GM21528 (cell line): ENCODE data around the gene GDPD5.

ENCODE experiments used
- ATAC-seq: cut with Tn5 transposase; IDR thresholded peaks from one replicate; pipeline ENCODE4 v1.9.1; 2021; ENCODE audit warnings: mild to moderate bottlenecking, moderate library complexity; ENCODE audit not compliant: unreplicated experiment, low FRiP score

Gene GDPD5

DNA sequence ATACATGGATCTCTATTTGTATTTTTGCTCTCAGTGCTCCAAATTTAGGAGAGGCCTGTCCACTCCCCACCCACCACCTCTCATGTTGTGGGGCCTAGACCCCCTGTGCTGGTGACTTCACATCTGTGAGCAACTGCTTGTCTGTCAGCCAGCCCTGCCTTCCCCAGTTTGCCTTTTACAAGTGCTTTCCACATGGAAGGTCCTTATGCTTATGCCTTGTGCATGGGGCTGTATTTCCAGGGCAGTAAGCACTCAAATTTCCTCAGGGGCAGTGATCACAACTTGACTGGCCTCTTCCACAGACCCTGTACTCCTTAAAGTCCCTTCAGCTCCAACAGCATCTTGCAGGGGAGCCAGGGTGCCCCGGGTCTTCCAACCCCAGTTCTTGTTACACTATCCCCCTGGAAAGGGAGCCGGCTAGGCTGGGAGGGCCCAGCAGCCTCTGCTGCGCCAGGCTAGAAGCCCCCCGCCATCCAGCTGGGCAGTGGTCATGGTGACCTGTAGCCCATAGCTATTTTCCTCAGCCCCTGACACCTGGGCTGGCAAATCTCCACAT is 29.9 kb downstream of the GDPD5 start:
- no peak for ATAC-seq

DNA sequence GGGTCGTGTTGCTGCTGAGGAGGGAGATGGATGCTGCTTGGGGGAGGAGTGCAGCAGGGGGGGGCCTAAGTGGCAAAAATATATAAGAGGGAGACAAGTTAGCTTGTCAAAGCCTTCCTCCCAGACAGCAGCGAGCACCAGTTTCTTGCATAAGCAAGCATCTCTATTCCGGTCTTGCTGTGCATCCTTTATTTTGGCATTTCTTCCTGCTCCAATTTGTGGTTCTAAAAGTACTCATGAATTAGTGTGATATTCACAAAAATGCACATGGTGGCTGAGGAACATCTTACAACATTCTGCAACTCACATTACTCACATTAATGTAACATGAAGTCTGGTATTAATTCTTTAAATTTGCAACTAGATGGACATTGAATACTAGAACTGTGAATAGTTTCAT is 32.1 kb downstream of the GDPD5 start:
- no peak for ATAC-seq

DNA sequence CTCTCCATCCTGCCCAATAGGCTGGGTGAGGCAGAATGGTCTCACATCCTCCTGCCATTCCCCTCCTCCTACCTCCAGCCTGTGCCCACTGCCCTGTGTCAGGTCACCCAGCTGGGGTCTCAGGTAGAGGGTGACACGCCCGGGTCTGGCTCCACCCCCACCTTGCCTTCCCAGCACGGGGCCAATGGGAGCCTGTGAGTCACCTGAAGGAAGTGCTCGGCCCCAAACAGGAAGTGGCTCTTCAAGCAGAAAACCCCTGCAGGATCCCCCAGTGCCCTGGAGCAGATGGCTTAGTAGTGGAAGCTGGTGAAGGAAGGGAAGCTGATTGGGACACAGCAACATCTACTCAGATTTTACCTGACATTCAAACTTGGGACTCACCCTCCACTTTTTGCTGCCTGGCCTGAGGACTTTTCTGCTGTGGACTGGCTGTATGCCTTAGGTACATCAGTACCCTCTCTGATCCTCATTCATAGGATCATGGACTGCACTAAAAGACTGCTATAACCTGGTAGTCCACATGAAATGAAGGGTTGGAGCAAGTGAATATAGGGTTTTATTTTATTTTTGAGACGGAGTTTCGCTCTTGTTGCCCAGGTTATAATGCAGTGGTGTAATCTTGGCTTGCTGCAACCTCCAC is 33.4 kb downstream of the GDPD5 start:
- no peak for ATAC-seq

DNA sequence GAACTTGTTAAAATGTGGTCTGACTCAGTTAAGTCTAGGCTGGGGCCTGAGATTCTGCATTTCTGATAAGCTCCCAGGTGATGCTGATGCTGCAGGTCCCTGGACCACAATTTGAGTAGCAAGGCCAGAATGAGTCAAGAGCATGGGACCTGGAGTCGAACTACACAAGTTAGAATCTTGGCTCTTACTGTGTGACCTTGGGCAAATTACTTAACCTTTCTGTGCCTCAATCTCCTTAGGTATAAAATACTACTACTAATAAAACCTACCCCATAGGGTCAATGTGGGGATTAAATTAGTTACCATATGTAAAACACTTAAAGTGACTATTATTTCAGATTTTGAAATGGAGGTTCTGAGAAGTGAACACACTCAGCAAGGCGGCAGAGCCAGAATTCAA is 34.3 kb downstream of the GDPD5 start:
- no peak for ATAC-seq

DNA sequence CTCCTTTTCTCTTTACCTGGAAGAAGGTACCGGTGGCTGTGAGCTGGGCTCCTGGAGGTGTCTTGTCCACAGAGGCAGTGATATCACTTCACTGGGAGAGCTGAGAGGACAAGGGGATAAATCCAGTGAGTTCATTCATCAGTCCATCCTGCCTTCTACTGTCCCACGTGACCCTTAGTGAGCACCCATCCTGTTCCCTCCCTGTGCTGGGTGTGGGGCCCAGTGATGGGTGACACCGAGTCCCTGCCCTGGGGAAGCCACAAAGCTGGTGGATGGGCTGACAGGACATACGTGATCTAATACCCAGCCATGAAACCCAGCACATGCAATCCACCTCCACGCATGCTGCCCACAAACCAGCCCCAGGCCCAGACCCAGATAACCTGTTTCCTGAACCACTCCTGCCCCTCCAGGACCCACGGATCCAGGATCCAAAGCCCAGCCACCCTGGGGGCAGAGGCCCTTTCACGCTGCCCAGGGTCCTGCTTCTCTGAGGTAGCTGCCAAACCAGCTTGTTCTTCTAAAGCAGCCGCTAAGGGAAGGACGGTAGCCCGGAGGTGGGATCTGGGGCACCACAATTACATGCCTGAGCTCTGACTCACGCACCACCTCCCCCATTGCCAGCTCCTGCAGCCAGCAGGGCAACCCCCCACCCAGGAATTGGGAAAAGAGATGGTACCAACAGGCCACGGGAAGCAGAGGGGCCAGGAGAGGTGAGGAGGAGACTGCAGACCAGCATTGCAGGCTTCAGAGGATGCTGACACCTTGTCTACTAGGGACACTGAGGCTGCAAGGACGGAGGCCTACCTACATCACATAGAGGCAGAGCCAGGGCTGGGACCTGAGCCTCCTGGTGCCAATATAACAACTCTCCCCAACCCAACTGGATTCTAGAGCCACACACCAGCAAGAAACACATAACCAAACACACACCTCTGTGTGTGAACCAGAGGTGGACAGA is 35.2 kb downstream of the GDPD5 start:
- ATAC-seq = no peak

DNA sequence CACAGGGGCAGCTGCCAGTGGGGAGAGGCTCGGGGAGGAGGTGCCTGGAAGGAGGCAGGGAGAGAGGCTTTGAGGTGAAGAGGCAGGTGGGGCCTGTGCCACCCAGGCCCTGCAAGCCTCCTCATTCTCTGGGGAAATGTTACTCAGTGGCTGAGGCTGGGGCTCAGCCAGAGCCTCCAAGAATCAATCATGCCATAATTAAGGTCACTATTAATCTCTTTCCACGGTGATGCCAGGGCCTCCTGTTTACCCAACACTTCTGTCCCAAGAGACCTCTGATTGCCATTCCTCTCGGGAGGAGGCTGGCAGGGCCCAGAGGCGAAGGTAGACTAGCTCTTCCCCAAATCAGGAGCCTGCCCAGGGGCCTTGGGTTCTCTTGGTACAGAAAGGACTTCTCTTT is 38.4 kb downstream of the GDPD5 start:
- no peak for ATAC-seq

DNA sequence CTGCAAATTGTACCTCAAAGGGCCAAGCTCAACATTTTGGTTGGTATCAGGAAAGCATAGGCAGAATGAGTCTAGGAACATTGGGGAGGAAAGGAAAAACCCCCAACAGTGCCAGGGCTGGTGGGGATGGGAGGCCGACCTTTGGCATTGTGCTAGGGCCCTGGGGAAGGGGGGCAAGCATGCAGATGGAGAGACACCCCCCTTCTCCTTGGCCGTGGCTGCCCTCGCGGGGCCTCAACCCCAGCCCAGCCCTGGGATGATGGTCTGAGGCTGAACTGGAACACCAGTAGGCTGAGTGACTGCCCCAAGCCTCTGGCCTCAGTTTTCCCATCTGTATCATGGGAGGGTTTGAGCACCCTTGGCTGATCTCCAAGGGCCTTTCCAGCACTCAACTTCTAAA is 40.0 kb downstream of the GDPD5 start:
- no peak for ATAC-seq

DNA sequence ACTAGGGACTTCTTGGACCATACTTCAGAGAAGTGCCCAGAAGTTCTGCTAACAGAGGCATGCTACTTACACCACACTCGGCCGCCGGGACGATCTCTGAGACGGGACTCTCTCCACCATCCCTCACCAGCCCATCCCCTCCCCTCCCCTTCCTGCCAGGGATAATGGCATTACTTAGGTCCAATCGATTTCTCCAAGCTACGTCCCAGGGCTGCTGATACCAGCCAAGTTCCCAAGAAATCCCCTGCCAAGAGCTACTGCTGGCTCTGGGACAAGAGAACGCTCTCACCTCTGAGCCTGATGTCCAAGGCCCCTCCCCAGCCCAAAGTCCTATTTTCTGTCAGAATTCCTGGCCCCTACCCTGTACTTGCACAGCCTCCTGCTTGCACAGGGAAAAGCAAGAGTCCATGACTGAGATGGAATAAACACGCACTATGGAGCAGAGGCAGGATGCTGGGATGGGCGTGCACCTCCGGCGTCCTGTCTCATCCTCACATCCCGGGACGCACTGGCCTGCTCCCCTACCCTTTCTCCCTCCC is 42.7 kb downstream of the GDPD5 start:
- no peak for ATAC-seq

DNA sequence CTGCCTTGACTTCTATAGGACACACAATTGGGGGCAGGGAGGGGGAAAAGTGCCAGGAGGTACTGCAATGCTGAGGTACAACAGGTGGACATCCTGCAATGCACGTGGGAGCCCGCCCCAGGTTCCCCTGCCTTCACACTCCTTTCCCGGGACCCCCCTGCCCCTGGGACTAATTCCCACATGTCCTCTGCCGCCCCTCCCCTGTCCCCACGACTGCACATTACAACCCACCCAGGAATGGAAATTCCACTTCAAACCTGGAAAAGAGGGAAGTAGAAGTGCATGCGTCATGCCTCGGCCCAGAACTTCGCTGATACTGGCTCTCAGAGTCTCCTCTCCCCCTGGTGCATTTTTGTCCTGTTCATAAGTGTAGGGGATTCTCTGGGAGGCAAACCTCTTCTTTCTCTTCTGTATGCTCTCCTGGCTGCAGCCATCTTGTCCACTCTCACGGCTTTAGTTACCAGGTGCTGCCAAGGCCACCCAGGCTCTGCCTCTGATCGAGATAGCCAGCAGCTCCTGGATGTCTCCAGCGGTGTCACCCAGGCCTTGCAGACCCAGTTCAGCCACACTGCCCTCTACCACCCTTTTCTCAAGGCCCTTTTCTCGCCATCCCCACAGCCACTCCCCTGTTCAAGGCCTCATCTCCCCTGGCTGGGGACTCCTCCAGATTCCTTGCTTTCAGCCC is 43.7 kb downstream of the GDPD5 start:
- ATAC-seq = no peak

DNA sequence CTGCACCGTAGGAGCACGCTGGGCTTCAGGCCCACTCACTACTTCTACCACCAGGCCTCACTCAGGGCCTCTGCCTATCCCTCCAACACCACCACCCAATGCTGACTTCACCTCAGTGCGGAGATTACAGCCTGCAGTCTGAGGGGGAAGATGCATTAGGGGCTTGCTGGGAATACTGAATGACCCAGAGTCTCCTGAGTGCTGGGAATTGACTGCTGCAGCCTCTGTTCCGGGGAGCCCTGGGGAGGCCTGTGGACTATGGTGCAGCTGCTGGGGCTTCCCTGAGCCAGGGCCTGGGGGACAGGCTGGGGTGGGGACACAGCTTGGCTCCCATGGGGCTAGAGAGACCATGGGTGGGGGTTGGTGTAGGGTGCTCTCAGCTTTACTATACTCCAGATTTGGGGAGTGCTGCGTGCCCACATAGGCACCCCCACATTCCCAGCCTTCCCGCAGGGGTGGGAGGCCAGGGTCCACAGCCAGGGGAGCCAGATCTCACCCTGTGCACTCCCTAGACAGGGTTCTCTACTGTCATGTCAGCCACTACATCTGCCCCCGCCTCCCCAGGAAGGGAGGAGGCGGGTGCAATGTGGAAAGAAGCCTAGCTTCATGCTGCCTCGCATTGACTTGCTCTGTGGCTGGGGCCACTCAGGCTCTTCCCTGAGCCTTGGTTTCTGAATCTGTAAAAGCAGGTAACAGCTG is 44.4 kb downstream of the GDPD5 start:
- ATAC-seq = no peak

DNA sequence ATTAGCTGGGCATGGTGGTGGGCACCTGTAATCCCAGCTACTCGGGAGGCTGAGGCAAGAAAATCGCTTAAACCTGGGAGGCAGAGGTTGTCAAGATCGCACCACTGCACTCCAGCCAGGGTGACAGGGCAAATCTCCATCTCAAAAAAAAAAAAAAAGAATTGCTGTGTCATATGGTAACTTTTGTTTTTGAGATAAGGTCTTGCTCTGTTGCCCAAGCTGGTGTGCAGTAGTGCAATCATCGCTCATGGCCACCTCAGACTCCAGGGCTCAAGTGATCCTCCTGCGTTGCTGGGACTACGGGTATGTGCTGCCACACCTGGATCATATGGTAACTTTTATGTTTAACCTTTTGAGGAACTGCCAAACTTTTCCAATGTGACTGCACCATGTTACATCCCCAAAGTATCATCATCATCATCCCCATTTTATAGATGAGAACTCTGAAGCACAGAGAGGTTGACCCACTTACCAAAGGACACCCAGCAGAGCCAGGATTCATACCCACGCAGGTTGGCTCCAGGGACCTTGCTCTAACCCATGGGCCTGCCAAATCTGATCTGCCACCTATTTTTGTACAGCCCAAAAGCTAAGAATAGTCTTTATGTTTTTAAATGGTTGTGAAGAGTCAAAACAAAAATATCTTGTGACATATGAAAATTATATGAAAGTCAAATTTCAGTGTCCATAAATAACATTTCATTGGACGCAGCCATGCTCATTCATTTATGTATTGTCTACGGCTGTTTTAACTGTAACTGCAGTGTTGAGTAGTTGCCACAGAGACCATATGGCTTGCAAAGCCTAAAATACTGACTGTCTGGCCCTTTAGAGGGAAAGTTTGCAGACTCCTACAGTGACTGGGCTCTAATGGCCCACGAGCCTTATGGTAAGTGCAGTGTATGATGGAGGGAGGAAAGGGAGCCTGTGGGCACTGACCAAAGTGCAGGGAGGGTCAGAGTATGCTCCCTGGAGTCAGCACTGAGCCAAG is 45.3 kb downstream of the GDPD5 start:
- no peak for ATAC-seq

DNA sequence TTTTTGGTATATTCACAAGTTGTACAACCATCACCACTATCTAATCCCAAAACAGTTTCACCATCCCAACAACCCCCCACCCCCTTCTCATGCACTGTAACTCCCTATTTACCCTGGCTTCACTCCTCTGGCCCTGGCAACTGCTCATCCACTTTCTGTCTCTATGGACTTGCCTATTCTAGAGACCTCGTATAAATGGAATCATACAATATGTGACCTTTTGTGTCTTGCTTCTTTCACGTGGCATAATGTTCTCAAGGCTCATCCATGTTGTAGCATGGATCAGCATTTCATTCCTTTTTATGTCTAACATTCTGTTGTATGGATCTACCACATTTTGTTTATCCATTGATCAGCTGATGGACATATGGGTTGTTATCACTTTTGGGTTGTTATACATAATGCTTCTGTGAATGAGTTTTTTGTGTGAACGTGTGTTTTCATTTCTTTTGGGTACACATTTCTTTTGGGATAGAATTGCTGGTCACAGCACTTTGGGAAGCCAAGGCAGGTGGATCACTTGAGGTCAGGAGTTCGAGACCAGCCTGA is 46.1 kb downstream of the GDPD5 start:
- no peak for ATAC-seq

DNA sequence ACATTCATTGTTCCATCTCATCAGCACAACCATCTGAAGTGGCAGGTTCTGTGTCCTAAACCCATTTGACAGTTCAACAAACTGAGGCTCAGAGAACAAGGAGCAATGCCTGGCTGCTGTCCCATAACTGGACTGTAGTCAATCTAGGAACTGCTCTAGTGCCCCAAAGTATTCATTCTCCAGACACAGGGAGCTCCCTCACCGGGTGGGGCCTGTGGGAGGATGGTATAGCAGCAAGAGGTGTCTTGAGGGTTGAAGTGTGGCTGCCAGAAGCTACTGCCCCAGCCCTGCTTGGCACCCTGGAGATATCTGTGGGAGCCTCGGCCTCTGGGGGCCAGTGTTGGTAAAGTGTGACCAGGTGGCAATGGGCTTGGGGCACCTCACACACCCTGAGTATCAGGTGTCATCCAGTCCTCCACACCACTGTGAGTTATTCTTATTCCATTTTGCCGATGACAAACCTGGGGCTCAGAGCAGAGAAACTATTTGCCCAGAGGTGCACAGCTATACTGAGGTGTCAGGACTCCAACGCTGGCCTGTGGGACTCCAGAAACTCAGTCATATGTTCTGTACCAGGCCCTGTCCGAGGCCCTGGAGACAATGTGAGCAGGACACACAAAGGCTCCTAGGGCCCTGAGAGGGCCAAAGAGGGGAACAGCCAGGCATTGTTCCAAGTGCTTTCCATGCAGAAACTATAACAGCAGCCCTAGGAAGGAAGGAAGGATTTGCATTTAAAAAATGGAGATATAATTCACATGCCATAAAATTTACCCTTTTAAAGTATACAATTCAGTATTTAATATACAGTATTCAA is 46.8 kb downstream of the GDPD5 start:
- ATAC-seq = no peak

DNA sequence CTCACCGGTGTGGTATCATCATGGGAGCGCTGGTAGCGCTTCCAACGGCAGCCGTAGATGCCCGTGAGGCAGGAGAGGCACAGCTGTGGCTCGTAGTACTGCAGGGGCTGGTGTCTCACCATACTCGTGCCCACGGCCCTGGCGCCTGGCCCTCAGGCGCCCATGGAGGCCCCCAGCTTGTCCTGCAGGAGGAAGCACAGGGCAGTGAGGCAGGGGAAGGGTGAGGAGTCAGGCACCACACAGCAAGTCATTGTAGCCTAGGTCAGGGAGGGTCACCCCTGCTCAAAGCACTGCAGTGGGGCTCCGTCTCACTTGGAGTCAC is 48.2 kb downstream of the GDPD5 start:
- no peak for ATAC-seq

DNA sequence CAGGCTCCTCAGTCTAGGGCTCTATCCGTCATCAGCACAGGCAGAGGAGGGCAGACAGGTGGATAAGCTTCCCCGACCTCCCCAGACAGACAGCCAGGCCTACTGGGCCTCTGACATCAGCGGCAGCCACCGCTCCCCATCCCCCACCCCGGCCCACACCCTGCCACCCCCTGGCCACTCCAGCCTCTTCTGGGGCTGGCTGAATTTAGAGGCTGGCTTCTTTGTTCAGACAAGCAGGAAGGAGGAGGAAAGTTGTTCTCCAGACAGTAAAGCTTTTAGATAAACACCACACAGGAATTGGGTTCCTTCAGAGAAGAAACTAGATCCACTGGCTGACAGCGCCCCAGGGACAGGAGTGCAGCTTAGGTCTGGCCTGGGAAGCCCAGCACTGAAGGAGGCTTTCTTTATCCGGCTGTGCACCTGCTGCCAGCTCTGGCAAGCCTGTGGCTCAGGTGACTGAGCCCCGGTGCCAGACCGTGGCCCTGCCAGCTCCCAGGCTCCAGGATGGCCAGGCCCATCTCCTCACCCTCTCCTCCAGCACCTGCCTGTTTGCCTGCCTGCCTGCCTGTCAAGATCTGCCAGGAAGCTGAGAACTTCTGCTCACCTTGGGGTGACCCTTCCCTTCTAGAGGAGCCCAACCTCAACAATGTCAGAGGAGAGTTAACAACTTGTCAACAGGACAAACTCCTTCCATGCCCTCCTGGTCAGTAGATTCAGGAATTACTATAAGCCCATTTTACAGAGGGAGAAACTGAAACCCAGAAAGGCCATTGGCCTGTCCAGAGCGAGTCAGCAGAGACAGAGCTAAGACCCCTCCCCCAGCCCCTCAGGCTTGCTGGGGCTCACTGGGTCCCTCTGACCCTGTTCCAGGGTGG is 48.8 kb downstream of the GDPD5 start:
- no peak for ATAC-seq

DNA sequence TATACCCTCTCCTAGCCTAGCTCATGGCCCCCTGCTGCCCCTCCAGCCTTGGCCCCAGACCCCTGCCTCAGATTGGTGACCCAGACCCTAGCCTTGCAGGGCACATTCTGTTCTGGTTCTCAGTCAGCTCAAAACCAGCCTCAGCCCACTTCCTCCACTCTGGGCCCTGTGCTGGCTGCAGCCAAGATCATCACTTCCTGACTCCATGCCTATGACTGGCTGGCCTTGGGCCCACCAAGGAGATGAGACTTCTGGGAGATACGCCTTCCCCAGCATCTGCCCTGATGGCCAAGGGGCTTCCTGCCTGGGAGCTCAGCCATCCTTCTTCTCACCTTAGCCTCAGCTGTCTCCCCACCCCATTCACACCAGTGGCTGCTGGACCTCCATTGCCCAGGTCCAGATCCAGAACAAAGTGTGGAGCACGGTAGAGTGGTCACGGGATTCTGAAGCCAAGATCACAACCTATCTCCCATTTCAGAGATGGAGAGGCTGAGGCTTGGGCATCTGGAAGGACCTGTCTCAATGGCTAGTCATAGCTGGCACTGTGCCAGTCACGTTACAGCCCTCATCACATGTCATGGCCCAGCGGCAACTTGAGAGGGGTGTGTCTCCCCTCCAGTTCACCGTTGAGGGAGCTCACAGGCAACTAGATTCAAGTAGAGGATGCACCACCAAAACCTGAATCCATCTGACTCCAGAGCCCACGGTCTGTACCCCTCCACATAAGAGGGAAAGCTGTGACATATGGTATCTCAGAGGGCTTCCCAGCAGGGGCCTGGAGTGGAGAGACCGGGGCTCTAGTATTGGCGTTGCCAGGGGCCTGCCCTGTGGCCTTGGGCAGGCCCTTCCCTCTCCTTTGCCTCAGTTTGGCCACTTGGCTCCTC is 49.7 kb downstream of the GDPD5 start:
- no peak for ATAC-seq
